ENCODE measurements around the gene RNF17.

DNA sequence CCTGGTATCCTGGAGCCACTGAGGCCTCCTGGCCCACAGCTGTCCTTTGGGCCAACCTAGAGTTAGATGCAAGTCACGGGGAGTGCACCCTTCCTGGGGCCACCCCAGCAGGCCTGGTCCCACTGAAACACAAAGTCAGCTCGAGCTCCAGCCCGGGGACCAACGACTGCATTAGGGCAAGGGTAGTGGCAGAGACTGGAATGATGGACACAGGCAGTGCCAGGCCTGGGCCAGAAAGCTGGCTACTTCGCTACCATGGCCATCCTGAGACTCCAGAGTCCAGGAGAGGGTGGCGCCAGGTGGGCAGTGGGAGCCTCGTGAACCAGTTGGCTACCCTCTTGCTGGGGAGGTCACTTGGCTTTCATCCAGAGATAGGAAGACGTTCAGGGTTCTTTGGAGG is 22.2 kb upstream of the RNF17 start:
- no peak for TF ChIP-seq ARNT (IDR thresholded peaks at IDR 0.05)
- no peak for TF ChIP-seq FOXA1 (IDR thresholded peaks at IDR 0.05)
- no peak for TF ChIP-seq LEF1 (IDR thresholded peaks at IDR 0.05; ENCODE audit: borderline replicate concordance)
- TF ChIP-seq TARDBP (IDR thresholded peaks at IDR 0.05): no peak
- TF ChIP-seq FOXM1 (IDR thresholded peaks at IDR 0.05; ENCODE audit: borderline replicate concordance): no peak
- TF ChIP-seq FOXK2 (IDR thresholded peaks at IDR 0.05): no peak
- TF ChIP-seq SUZ12 (IDR thresholded peaks at IDR 0.05): no peak
- TF ChIP-seq BHLHE40 (IDR thresholded peaks at IDR 0.05; ENCODE audit: borderline replicate concordance): no peak
- no peak for TF ChIP-seq ZNF384 (IDR thresholded peaks at IDR 0.05)

Measured in HEK293T (cell line).